Measurements from ENCODE around the gene PLA2R1. TPM values are rescaled to one million over a fixed set of nuclear protein-coding genes. Genes with fewer than 3 reads are reported as not detected.
"Not testable (repeated sequence)": the region's sequence is repeated elsewhere in the genome, so short reads cannot be mapped to it uniquely, and the experiment has no call there.

PLA2R1 gene
- total and polyA plus RNA-seq, 2 donors (not counting 1 experiment from before 2014, with no cell fraction given): 8.0 to 8.3 TPM

DNA sequence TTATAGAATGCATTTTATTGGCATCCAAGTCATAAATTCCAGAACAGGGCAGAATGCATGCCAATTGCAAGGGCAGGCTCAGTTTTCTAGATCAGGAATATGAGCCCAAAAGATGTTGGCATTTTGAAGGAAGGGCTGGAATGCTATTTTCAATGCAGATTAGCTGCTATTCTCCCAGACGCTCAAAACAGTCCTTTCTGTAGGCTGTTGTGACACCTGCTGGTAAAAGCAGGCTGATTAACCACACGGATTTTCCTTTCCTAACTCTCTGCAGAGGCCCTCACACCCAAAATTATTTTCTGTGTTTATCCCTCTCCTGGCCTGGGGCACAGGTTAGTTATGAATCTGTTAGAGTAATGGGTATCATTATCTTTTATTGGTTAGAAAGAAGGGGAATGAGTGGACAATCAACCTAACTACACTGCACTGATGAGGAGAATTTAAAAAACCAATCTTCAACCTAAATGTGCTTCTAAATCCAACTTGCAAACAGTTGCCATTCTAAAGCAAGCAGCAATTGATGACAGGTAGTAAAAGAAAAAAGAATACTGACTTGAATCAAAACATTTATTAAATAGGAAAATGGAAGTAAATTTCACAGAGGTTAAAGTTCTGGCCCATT lies 94.0 kb downstream of the PLA2R1 start:
- Histone ChIP-seq H2AFZ (ENCODE audit: low read length) (no peak overlapping the region), H3K36me3 (ENCODE audit: control insufficient read depth, insufficient read depth, low read length) (no peaks in the 10 kb centered on the region), H3K79me2 (ENCODE audit: control insufficient read depth, insufficient read depth, low read length) (no peaks in the 10 kb centered on the region), H3K4me2 (ENCODE audit: extremely low read depth, insufficient read depth, low read length) (no peak overlapping the region), H3K27me3 (ENCODE audit: control insufficient read depth, insufficient read depth, low read length) (no peaks in the 10 kb centered on the region), H3K9me3 (ENCODE audit: control insufficient read depth, insufficient read depth, low read depth, low read length) (no peaks in the 10 kb centered on the region), H4K20me1 (ENCODE audit: control insufficient read depth, extremely low read depth, insufficient read depth, low read length) (no peaks in the 10 kb centered on the region), H3K9ac (ENCODE audit: insufficient read depth, low read length) (no peak overlapping the region), H3K4me3 (replicated peaks in 1 of 4; ENCODE audit: control extremely low read depth in 1 of 4, insufficient read depth in 1 of 4, low read depth in 3 of 4, low read length in 4 of 4) (no peak overlapping the region), H3K4me1 (ENCODE audit: control insufficient read depth, extremely low read depth, insufficient read depth, low read length) (no peaks in the 10 kb centered on the region), H3K27ac (ENCODE audit: insufficient read depth, low read length) (no peak overlapping the region)
- TF ChIP-seq, protein P1, sequence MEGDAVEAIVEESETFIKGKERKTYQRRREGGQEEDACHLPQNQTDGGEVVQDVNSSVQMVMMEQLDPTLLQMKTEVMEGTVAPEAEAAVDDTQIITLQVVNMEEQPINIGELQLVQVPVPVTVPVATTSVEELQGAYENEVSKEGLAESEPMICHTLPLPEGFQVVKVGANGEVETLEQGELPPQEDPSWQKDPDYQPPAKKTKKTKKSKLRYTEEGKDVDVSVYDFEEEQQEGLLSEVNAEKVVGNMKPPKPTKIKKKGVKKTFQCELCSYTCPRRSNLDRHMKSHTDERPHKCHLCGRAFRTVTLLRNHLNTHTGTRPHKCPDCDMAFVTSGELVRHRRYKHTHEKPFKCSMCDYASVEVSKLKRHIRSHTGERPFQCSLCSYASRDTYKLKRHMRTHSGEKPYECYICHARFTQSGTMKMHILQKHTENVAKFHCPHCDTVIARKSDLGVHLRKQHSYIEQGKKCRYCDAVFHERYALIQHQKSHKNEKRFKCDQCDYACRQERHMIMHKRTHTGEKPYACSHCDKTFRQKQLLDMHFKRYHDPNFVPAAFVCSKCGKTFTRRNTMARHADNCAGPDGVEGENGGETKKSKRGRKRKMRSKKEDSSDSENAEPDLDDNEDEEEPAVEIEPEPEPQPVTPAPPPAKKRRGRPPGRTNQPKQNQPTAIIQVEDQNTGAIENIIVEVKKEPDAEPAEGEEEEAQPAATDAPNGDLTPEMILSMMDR (conservative IDR thresholded peaks at IDR 0.05 in 1 of 2, IDR thresholded peaks at IDR 0.05 in 1 of 2; ENCODE audit: low read depth in 1 of 2, low read length in 2 of 2): peak; percentile 57 to 72
- no peak for TF ChIP-seq EZH2 (IDR thresholded peaks at IDR 0.05; ENCODE audit: low read length, missing control alignments)
- peak; percentile 39 to 70 for DNase-seq (ENCODE audit: low read depth in 2 of 2)

DNA sequence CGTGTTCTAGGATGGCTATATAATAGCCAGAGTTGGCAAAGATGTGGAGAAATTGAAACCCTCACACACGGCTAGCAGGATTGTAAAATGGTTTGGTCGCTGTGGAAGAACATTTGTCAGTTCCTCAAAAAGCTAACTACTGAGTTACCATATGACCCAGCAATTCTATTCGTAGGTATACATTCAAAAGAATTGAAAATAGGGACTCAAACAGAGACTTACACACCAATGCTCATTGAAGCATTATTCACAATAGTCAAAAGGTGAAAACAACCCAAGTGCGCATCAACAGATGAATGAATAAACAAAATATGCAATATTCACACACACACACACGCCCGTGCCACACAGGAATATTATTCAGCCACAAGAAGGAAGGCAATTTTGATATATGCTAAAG lies 98.7 kb downstream of the PLA2R1 start:
- TF ChIP-seq EZH2 (IDR thresholded peaks at IDR 0.05; ENCODE audit: low read length, missing control alignments): no peak
- TF ChIP-seq, protein P1 (conservative IDR thresholded peaks at IDR 0.05 in 1 of 2, IDR thresholded peaks at IDR 0.05 in 1 of 2; ENCODE audit: low read depth in 1 of 2, low read length in 2 of 2): no peak
- Histone ChIP-seq H3K27ac (ENCODE audit: insufficient read depth, low read length) (no peak overlapping the region), H3K4me1 (ENCODE audit: control insufficient read depth, extremely low read depth, insufficient read depth, low read length) (no peaks in the 10 kb centered on the region)

DNA sequence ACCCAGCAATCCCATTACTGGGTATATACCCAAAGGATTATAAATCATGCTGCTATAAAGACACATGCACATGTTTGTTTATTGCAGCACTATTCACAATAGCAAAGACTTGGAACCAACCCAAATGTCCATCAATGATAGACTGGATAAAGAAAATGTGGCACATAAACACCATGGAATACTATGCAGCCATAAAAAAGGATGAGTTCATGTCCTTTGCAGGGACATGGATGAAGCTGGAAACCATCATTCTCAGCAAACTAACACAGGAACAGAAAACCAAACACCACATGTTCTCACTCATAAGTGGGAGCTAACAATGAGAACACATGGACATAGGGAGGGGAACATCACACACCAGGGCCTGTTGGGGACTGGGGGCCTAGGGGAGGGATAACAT lies 99.9 kb downstream of the PLA2R1 start:
- H4K20me1 ChIP-seq (ENCODE audit: control insufficient read depth, extremely low read depth, insufficient read depth, low read length); H3K79me2 ChIP-seq (ENCODE audit: control insufficient read depth, insufficient read depth, low read length); H3K9ac ChIP-seq (ENCODE audit: insufficient read depth, low read length); H3K27me3 ChIP-seq (ENCODE audit: control insufficient read depth, insufficient read depth, low read length); H3K4me2 ChIP-seq (ENCODE audit: extremely low read depth, insufficient read depth, low read length); H3K36me3 ChIP-seq (ENCODE audit: control insufficient read depth, insufficient read depth, low read length); H3K9me3 ChIP-seq (ENCODE audit: control insufficient read depth, insufficient read depth, low read depth, low read length); H3K4me3 ChIP-seq (replicated peaks in 1 of 4; ENCODE audit: control extremely low read depth in 1 of 4, insufficient read depth in 1 of 4, low read depth in 3 of 4, low read length in 4 of 4); H2AFZ ChIP-seq (ENCODE audit: low read length); H3K4me1 ChIP-seq (ENCODE audit: control insufficient read depth, extremely low read depth, insufficient read depth, low read length); H3K27ac ChIP-seq (ENCODE audit: insufficient read depth, low read length); DNase-seq (ENCODE audit: low read depth in 2 of 2): not testable (repeated sequence)

More for the DNA sequence above, 98.7 kb downstream of the PLA2R1 start:
- Histone ChIP-seq H3K9me3 (ENCODE audit: control insufficient read depth, insufficient read depth, low read depth, low read length) (no peaks in the 10 kb centered on the region), H3K79me2 (ENCODE audit: control insufficient read depth, insufficient read depth, low read length) (no peaks in the 10 kb centered on the region), H2AFZ (ENCODE audit: low read length) (no peak overlapping the region), H3K9ac (ENCODE audit: insufficient read depth, low read length) (no peak overlapping the region), H3K36me3 (ENCODE audit: control insufficient read depth, insufficient read depth, low read length) (no peaks in the 10 kb centered on the region), H4K20me1 (ENCODE audit: control insufficient read depth, extremely low read depth, insufficient read depth, low read length) (no peaks in the 10 kb centered on the region), H3K27me3 (ENCODE audit: control insufficient read depth, insufficient read depth, low read length) (no peaks in the 10 kb centered on the region), H3K4me3 (replicated peaks in 1 of 4; ENCODE audit: control extremely low read depth in 1 of 4, insufficient read depth in 1 of 4, low read depth in 3 of 4, low read length in 4 of 4) (no peak overlapping the region), H3K4me2 (ENCODE audit: extremely low read depth, insufficient read depth, low read length) (no peak overlapping the region)
- DNase-seq (ENCODE audit: low read depth in 2 of 2): no peak

Measured in fibroblast of lung (primary cell).